ENCODE measurements around the gene ID2. TPM values are rescaled to one million over a fixed set of nuclear protein-coding genes. Genes with fewer than 3 reads are reported as not detected.
"Not testable (repeated sequence)": the region's sequence is repeated elsewhere in the genome, so short reads cannot be mapped to it uniquely, and the experiment has no call there.

Gene ID2
- total and polyA plus RNA-seq, 2 donors (not counting 1 experiment from before 2014, with no cell fraction given): 15.0 to 25.9 TPM

DNA sequence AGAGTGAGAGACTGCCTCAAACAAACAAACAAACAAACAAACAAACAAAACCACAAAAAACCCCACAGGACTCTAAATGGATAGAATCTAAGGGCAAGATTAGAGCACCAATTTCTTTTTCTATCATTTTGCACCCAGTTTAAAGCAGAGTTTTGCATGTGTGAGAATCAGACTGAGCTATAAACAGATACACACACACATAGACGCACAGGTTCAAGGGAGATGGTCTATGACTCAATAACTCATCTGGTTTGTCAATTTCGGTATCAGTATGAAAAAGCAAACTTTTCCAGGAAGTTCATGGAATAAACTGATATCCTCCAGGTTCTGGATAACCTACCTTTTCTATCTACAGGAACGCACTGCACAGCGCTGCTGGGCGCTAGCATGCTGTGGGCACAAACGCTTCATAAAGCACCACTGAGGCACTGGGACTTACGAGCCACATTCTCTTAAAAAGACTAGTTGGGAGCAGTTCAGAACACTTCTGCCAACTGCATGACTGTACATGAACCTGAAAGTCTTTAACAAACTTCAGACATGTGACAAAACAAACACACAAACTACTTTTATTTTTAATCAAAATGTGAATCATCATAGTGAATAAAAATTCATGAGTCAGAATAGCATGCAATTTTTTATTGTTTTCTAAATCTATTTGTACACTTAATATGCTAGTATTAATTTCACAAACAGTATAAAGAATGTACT lies 46.6 kb downstream of the ID2 start:
- no peak overlapping the region for H3K27ac Mint-ChIP-seq
- peaks cover 7 to 38% of the 10 kb centered on the region in 2 experiments for H3K36me3 ChIP-seq (replicated peaks in 1 of 2; ENCODE audit: control extremely low read depth in 1 of 2, control insufficient read depth in 1 of 2, extremely low read depth in 1 of 2, insufficient read depth in 2 of 2, low read length in 1 of 2)

GRCh38 chr2:8729101-8729500 lies 47.2 kb downstream of the ID2 start:
- H3K9me3 Mint-ChIP-seq (ENCODE audit: insufficient read depth); H3K4me2 ChIP-seq (replicated peaks; ENCODE audit: low read depth, low read length, poor library complexity, severe bottlenecking); H3K79me2 ChIP-seq (ENCODE audit: control insufficient read depth, insufficient read depth, low read length); H3K4me3 ChIP-seq (ENCODE audit: control extremely low read depth in 1 of 5, extremely low read depth in 1 of 5, insufficient read depth in 1 of 5, low read depth in 2 of 5, low read length in 4 of 5); H3K27me3 Mint-ChIP-seq; DNase-seq; H3K4me3 Mint-ChIP-seq; H3K9me3 ChIP-seq (ENCODE audit: control extremely low read depth in 1 of 3, control insufficient read depth in 2 of 3, insufficient read depth in 1 of 3, low read length in 2 of 3); intact Hi-C loops (cut with micrococcal nuclease); H3K27ac ChIP-seq (ENCODE audit: low read length in 2 of 2); H3K27ac Mint-ChIP-seq; ATAC-seq (ENCODE audit: low read depth); H3K4me1 ChIP-seq (ENCODE audit: control insufficient read depth in 2 of 2, insufficient read depth in 2 of 2, low read length in 2 of 2); H3K4me1 Mint-ChIP-seq; H2AFZ ChIP-seq (ENCODE audit: insufficient read depth, low read depth, low read length, poor library complexity, severe bottlenecking); POLR2A ChIA-PET; H3K27me3 ChIP-seq (replicated peaks in 1 of 4; ENCODE audit: control extremely low read depth in 1 of 4, control insufficient read depth in 3 of 4, insufficient read depth in 4 of 4, low read length in 3 of 4); H4K20me1 ChIP-seq (ENCODE audit: control insufficient read depth, insufficient read depth, low read length, poor library complexity, severe bottlenecking); H3K9ac ChIP-seq (ENCODE audit: low read length): not testable (repeated sequence)
- CTCF ChIA-PET: interaction anchor here (0.6 kb wide), 1 partner anchor 854 kb away, joined by 3 read pairs; no protein-coding TSS in a partner anchor
- 100% methylated on average over 1 of the region's 5 CpGs for WGBS (ENCODE audit: insufficient coverage)
- peaks cover 7 to 44% of the 10 kb centered on the region in 2 experiments for H3K36me3 ChIP-seq (replicated peaks in 1 of 2; ENCODE audit: control extremely low read depth in 1 of 2, control insufficient read depth in 1 of 2, extremely low read depth in 1 of 2, insufficient read depth in 2 of 2, low read length in 1 of 2)

More for the DNA sequence above, 46.6 kb downstream of the ID2 start:
- H3K9me3 Mint-ChIP-seq (ENCODE audit: insufficient read depth): no peaks in the 10 kb centered on the region
- ATAC-seq (ENCODE audit: low read depth) (no peak), DNase-seq (no peak)
- H3K27me3 ChIP-seq (replicated peaks in 1 of 4; ENCODE audit: control extremely low read depth in 1 of 4, control insufficient read depth in 3 of 4, insufficient read depth in 4 of 4, low read length in 3 of 4): no peaks in the 10 kb centered on the region
- H4K20me1 ChIP-seq (ENCODE audit: control insufficient read depth, insufficient read depth, low read length, poor library complexity, severe bottlenecking): no peaks in the 10 kb centered on the region
- H2AFZ ChIP-seq (ENCODE audit: insufficient read depth, low read depth, low read length, poor library complexity, severe bottlenecking): no peak overlapping the region
- H3K27me3 Mint-ChIP-seq: no peaks in the 10 kb centered on the region
- ChIA-PET CTCF (interaction anchor here (0.6 kb wide), 2 partner anchors 48 to 855 kb away, joined by 3 read pairs; no protein-coding TSS in a partner anchor), POLR2A (no interaction called here)
- H3K4me1 Mint-ChIP-seq: no peaks in the 10 kb centered on the region
- WGBS (ENCODE audit: insufficient coverage): 97% methylated on average over 7 of the region's 7 CpGs
- H3K9ac ChIP-seq (ENCODE audit: low read length): no peak overlapping the region
- no peak overlapping the region for H3K4me3 Mint-ChIP-seq
- no peak overlapping the region for H3K4me2 ChIP-seq (replicated peaks; ENCODE audit: low read depth, low read length, poor library complexity, severe bottlenecking)
- H3K27ac ChIP-seq (ENCODE audit: low read length in 2 of 2): no peak overlapping the region
- TF ChIP-seq, protein P1, sequence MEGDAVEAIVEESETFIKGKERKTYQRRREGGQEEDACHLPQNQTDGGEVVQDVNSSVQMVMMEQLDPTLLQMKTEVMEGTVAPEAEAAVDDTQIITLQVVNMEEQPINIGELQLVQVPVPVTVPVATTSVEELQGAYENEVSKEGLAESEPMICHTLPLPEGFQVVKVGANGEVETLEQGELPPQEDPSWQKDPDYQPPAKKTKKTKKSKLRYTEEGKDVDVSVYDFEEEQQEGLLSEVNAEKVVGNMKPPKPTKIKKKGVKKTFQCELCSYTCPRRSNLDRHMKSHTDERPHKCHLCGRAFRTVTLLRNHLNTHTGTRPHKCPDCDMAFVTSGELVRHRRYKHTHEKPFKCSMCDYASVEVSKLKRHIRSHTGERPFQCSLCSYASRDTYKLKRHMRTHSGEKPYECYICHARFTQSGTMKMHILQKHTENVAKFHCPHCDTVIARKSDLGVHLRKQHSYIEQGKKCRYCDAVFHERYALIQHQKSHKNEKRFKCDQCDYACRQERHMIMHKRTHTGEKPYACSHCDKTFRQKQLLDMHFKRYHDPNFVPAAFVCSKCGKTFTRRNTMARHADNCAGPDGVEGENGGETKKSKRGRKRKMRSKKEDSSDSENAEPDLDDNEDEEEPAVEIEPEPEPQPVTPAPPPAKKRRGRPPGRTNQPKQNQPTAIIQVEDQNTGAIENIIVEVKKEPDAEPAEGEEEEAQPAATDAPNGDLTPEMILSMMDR (IDR thresholded peaks at IDR 0.05): no peak
- TF ChIP-seq EZH2 (IDR thresholded peaks at IDR 0.05; ENCODE audit: borderline replicate concordance, insufficient read depth, low read depth, low read length, poor library complexity, severe bottlenecking): no peak
- H3K9me3 ChIP-seq (ENCODE audit: control extremely low read depth in 1 of 3, control insufficient read depth in 2 of 3, insufficient read depth in 1 of 3, low read length in 2 of 3): no peaks in the 10 kb centered on the region
- H3K4me1 ChIP-seq (ENCODE audit: control insufficient read depth in 2 of 2, insufficient read depth in 2 of 2, low read length in 2 of 2): no peaks in the 10 kb centered on the region
- H3K79me2 ChIP-seq (ENCODE audit: control insufficient read depth, insufficient read depth, low read length): no peaks in the 10 kb centered on the region
- intact Hi-C loops (cut with micrococcal nuclease): no loop called here
- H3K4me3 ChIP-seq (ENCODE audit: control extremely low read depth in 1 of 5, extremely low read depth in 1 of 5, insufficient read depth in 1 of 5, low read depth in 2 of 5, low read length in 4 of 5): no peak overlapping the region

Data from B cell (primary cell).